Endothelial cell of umbilical vein (primary cell): ENCODE results near the gene GMPPA.

Experiments used
- CTCF ChIP-seq, 2 donors: IDR thresholded peaks; 1 replicate in 1 of 2; 2 replicates in 1 of 2; pipeline ENCODE4 v1.5.1; 2011; ENCODE audit warnings: low read length in 2 of 2, mild to moderate bottlenecking in 2 of 2, moderate library complexity in 2 of 2, control low read depth in 1 of 2, inconsistent platforms in 1 of 2, low read depth in 1 of 2; ENCODE audit not compliant: insufficient read depth in 1 of 2; ENCODE audit errors: extremely low read depth in 1 of 2
- EZH2 ChIP-seq: IDR thresholded peaks from 2 replicates; pipeline ENCODE4 v1.6.1; 2012; ENCODE audit warnings: borderline replicate concordance, low read depth, mild to moderate bottlenecking, moderate library complexity, low read length, inconsistent platforms; ENCODE audit not compliant: severe bottlenecking

DNA sequence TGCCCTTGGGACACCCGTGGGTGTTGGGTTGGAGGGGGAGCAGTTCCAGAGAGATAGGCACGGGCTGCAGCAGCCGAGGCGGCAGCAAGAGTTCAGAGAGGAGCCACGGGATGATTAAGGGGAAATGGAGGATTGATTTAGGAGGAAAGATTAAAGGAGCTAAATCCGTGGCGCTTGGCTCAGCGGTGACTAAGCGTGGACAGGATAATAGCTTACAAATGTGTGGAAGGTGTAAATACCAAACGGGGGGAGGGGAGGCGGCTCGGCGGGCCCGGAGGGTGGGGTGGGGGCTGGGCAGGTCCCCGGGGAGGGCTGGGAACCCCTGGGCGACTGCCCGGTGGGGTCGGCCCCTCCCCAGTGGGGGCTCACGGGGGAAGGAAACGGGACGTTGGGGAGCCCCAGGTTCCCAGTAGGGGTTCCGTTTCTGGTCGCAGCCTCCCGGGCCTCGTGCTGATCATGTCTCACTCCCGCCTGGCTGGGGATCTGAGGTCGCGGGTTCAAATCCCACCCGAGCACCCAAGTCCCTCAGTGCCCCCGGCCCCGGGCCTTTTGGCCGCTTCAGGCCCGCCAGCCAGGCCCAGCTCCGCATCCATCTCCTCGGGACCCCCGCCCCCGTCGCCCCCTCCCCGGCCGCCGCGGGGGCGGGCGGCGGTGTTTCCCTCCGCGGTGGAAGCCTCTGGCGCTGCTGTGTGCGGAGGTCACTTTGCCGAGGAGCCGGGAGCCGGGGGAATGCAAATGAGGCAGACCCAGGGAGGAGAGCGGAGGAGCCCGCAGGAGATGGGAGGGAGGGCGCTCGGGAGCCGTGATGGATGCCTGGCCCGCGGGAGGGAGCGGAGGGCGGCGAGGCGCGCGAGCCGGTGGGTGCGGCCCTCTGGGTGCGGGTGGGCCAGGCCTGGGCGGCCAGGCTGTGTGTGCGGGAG lies 23.7 kb downstream of the GMPPA start:
- TF ChIP-seq EZH2 (peak; percentile 86), CTCF (IDR thresholded peaks at IDR 0.05; ENCODE audit: extremely low read depth in 1 of 2, insufficient read depth in 1 of 2, low read depth in 1 of 2, low read length in 2 of 2) (no peak)
